Smooth muscle cell of the brain vasculature (primary cell): ENCODE measurements around the gene COL6A1.
"Not testable (repeated sequence)": the region's sequence is repeated elsewhere in the genome, so short reads cannot be mapped to it uniquely, and the experiment has no call there.

ENCODE experiments used
- DNase-seq: peaks from one replicate; pipeline ENCODE4 v3.0.0-alpha.2; 2012; ENCODE audit warnings: low read depth, low spot score

Gene COL6A1

DNA sequence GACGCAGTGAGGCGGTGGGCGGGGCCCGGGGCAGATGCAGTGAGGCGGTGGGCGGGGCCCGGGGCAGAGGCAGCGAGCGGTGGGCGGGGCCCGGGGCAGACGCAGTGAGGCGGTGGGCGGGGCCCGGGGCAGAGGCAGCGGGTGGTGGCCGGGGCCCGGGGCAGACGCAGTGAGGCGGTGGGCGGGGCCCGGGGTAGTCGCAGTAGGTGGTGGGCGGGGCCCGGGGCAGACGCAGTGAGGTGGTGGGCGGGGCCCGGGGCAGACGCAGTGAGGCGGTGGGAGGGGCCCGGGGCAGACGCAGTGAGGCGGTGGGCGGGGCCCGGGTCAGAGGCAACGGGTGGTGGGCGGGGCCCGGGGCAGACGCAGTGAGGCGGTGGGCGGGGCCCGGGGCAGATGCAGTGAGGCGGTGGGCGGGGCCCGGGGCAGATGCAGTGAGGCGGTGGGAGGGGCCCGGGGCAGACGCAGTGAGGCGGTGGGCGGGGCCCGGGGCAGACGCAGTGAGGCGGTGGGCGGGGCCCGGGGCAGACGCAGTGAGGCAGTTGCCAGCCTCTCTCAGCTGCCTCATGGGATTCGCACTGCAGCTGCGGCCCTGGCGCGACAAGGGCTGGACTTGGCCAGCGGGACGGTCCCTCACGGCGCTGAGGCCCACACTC is 24.4 kb downstream of the COL6A1 start:
- not testable (repeated sequence) for DNase-seq

DNA sequence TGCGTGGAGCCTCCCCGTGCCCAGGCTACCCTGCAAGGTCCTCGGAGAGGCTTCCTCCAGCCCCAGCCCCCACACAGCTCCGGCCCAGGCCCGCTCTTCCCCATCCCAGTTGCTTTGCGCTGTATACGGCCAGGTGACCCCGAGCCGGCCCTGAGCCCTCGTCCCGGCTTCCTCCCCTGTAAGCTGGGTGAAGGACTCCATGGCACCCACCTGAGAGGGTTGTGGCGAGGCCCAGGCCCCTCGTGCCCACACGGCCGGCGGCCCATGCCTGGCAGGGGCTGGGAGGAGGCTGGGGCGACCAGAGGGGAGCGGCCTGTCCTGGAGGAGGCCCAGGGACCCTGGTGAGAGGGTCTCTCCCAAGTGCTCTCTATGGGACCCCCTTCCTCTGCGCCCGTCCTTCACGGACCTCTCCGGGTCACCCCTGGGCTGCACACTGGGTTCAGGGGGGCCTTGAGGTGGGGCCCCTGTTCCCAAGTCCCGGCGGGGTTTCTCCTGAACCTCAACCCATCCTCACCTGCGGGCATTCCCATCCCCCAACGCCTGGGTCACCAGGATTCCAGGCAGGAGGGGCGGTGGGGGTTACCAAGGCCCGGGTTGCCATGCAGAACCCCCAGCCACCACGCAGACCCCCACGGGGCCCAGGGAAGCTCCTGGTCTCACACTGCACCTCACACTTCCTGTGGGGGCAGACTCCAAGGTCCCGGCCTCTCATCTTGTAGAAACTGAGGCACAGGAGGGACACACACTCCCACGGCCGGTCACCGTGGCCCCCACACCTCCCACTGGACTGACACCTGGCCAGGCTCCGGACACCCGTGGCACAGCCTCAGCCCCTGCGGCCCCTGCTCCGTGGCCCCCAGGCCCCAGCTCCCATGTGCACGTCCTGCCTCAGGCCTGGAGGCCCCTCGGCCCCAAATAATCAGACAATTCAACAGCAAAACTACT is 25.2 kb downstream of the COL6A1 start:
- no peak for DNase-seq

DNA sequence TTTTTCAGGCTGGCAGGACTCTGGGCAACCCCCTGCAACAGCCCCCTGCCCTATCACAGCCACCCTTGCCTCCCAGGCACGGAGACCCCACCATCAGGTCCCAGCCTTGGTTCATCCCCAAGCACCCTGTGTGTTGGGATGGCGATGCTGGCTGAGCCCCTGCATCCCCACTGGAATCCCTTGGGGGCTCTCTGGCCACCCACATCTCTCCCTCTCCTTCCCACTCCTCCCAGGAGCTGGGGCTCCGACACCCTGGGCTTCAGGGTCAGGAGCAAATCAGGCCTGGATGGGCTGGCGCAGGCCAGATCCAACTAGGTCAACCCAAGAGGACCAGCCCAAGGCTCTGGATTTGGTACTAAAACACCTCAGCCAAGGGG is 25.9 kb downstream of the COL6A1 start:
- no peak for DNase-seq

DNA sequence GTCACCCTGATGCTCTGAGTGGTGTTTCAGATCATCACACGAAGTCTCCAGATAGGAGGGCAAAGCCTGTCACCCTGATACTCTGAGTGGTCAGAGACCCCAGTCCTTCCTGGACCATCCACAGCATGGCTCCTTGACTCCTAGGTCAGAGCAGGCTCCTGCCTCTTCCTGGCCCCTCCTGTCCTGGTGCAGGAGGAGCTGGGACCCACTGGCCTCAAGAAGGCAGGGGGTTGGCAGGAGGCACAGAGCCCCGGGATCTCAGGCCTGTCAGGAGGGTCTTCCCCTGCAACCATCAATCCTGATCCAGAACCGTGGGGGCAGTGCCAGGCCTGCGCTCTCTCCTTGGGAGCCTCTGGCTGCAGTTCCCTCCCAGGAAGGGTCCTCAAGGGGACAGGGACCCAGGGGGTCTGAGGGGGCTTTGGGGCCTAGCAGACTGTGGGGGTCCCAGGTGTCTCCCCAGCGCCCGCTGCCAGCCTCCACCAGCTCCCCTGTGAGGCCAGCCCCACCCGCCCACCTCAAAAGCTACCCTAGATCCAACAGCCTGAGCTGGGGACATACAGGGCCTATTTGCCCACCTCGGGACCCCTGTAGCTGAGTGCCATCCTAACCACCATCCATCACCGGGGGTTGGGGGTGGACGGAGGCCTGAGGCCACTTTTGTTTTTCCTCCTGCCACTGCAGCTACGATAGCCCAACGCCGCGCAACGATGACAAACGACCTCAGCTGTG is 27.5 kb downstream of the COL6A1 start:
- no peak for DNase-seq

DNA sequence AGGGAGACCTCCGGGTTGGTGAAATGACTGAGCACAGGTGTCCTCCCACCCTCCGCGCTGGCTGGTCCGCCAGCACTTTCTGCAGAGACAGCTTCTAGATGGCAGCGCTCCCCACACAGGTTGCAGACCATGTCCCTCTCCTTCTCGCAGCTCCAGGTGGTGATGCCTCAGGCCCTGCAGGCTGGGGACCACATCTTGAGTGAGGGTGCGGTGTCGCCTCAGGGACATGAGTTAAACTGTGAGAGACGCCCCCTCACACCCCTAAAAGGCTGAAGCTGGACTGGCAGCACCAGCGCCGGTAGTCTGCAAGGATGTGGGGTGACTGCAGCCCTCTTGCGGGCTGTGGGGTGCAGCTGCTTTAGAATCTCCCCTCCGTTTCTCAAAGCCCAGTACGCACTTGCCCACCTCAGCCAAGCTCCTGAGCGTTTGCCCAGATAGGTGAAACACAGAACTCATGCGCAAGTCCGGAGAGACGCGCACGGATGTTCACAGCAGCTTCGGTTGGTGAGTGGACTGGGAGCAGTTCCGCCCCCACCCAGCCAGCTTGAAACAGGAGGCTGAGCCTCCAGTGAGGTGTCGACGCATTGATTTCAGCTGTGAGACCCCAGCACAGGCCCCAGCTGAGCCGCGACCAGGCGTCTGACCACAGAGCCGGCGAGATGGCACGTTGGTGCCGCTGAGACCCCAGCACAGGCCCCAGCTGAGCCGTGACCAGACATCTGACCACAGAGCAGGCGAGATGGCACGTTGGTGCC is 28.6 kb downstream of the COL6A1 start:
- no peak for DNase-seq

DNA sequence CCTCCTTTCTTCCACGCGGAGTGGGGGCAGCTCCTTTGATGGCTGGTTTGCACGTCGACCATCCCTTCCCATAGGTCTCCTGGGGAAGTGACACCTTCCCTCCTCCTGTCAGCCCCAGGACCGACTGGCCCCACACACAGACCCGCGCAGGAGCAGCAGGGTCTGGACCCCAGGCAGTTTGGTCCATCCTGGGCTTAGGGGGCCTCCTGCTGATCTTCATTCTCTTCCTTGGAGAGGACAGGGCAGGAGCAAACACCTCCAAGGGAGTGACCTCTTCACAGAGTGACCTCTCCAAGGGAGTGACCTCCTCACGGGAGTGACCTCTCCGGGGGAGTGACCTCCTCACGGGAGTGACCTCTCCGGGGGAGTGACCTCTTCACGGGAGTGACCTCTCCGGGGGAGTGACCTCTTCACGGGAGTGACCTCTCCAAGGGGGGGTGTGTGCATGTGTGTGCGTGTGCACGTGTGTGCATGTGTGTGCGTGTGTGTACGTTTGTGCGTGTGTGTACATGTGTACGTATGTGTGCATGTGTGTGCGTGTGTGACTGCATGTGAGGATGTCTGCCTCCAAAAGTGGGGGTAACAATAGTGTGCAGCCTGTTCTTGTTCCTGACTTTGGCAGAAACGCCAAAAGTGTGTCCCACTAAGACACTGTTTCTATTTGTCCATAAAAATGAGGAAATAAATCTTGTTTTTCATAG is 29.8 kb downstream of the COL6A1 start:
- DNase-seq, result no peak

DNA sequence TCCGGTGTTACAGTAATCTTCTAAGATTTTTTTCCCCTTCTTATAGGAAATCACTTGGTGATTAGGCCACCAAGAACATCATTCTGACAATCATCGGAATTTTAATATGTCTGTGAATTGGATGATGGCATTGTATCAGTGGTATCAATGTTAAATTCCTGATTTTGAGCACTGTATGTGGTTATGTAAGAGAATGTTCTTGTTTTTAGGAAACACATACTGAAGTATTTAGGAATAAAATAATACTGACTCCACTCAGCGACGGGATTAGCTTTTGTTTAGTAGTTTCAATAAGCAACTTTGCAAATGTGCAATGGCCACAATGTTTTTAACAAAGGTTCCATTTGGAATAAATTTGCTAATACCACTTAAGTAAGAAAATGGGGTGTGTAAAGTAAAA is 30.6 kb downstream of the COL6A1 start:
- DNase-seq, result no peak

DNA sequence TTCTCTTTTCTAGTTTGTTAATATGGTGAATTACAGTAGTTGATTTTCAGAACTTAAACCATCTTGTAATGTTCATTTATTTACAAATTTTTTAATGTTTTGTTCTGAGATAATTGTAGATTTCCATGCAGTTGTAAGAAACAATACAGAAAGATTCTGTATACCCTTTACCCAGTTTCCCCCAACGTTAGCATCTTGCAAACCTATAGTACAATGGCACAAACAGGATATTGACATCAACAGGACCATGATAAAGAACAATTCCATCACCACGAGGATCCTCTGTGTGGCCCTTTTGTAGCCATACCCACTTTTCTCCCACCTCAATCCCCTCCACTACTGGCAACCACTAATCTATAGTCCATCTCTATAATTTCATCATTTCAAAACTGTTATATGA is 33.3 kb downstream of the COL6A1 start:
- DNase-seq, result no peak

DNA sequence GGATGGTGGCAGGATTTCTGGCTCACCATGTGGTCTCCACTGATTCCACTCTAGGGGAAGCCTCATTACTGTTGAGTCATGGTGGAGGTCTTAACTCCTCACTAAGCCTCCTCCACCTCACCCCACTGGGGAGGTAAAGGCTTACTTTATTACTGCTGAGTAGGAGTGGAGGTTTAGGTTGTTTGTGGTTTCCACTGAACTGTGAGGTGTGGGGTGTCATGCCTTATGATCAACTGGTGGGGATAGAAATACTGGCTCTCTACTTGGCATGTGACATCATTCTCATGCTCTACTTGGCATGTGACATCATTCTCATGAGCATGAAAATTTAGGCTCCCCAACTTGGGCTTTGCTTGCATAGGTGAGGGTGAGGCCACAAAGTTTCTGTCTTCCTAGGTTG is 35.6 kb downstream of the COL6A1 start:
- DNase-seq, result no peak

DNA sequence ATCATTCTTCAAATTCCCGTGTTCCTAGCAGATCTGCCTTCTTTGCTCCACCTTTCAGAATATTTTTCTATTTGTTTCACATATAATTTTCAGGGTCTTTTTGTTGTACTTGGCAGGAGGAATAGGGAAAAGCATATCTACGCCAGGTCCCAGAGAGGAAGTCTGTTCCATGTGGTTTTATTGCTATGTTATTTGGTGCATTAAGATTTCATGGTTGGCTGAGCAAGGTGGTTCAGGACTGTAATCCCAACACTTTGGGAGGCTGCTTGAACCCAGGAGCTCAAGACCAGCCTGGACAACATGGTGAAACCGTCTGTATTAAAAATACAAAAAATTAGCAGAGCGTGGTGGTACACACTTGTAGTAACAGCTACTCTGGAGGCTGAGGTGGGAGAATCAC is 36.1 kb downstream of the COL6A1 start:
- DNase-seq, result no peak

DNA sequence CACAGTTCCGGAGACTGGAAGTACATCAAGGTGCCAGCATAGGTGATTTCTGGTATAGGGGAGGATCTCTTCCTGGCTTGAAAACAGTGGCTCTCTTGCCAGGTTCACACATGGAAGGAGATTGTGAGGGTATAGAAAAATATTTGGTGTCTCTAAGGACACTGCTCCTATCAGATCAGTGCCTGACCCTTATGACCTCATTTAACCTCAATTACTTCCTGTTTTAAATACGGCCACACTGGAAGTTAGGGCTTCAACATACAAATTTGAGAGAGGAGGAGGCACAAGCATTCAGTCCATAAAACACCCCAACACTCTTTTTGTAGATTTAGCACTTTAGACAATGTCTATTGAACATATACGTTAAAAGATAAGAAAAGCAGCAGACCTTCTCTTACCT is 37.0 kb downstream of the COL6A1 start:
- no peak for DNase-seq

DNA sequence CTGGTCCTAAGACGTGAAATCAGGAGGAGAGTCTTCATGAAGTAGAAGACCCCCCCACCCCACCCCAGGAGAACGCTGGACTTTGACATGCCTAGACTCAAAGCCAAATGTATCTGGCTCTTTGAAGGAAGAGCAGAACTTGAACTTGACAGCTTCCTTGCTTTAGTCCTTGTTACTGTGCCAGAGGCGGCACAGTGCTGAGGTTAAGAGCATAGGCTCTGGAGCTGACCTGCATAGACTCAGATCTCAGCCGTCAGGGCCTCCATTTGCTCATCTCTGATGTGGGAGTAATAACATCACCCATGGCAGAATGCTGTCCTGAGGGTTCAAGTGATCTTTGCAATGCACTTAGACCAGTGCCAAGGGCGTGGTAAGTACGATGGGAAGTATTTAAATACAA is 39.0 kb downstream of the COL6A1 start:
- DNase-seq, result no peak

DNA sequence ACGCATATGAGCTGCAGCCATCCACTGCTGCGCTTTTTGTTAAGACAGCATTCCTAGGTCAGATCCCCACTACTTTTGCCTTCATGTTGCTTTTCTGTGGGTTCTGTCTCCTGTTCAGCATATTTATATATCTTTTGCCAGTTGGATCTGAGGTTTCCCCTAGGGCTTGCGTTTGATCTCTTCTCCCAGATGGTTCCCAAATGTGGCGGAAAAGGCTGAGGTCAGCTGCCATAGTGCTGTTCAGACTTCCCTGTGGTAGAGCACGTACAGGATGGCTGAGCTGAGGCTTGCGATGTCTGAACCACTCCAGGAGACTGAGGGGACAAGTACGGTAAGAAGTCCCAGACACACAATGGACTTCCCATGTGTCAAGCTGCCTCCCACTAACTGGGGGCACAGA is 39.8 kb downstream of the COL6A1 start:
- no peak for DNase-seq

DNA sequence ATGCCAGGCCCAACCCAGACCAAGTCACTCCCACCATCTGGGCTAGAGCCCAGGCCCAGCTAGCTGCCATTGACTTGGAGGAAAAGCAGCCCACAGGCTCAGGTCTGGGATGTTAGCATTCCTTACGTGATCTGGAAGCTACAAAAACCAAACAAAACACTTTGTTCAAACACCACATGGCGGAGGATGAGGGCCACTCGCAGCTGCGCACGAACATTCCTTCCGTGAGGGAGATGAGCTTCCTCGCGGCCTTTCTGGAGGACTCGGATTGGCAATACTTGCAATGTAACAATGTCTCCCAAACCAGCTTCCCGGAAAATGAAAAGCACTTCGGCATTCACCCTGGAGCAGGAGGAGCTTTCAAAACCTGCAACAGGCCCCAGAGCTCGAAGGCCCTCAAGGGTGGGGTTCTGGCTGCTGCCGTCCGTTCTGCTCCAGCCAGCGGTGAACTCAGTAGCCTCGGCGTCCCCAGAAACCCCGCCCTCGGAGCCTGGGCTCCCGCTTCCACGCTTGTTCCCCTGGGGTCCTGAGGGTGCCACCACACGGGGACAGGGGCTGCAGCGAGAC is 40.5 kb downstream of the COL6A1 start:
- DNase-seq, result no peak

DNA sequence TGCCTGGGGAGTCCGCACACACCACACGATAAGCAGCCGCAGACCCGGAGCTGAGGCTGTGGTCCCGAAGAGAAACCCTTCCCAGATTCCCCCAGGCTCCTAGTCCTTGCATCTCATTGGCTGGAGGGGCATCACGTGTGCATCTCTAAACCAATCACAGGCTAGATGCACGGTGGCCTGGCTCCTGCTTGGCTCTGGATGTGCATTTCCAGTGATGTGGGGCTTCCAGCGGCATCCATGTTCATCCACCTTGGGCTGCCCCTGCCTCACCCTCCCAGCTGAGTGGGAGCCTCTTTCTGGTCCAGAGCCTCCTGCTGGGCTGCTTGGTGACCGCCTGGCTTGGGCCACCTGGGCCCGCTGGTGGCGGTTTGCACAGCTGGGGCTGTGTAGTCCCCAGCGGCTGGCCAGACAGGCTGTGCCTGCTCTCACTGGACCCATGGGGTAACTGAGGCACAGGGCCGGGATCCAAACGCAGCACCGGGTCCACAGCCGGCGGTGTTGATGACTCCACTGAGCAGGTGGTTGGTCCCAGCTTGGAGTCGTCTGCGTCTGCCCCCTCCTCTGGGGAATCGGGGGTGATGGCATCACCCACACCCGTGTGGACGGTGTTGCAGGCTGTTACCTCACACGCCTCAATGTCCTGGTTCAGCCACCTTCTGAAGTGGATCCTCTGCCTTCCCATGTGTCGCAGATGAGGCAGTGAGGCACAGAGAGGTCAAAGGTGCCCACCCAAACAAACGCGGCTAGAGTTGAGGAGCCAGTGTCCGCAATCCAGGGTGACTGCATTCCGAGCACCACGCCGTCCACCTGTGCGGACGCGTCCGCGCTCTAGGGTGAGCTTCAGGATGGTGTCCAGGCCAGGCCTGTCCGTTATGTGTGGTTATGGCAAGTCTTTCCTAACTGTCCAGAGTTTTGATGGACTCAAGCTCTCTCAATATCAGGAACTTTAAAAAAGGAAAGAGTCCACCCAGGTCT is 41.3 kb downstream of the COL6A1 start:
- no peak for DNase-seq

DNA sequence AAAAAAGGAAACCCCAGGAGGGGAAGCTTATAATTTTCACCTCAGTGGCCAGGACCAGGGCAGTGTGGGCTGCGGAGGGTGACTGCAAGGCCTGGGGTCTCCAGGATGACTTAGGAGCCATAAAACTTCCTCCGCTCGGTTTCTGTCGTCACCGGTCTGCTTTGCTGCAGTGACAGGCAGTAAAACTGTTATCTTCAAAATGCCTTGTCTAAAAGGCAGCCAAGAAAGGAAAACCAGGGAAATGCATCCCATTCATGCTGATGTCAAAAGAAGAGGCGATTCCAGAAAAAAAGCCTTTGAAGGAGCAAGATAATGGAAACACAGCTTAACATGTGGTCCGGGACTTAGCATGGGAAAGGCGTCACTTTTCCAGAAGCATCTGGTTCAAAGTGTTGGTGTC is 42.0 kb downstream of the COL6A1 start:
- no peak for DNase-seq

DNA sequence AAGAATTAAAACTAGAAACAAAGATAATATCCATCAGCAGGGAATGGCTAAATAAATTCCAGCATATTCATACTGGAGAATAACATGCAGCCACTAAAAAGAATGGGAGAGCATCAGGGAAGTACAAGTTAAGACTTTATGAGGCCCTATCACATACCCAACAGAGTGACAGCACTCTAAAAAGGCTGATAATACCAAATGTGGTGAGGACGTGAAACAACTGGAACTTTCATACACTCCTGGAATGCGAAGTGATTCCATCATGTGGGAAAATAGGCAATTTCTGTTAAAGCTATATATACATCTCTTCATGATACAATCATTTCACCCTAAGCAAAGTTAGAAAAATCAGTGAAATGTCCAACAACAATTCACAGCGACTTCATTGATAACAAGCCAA is 42.6 kb downstream of the COL6A1 start:
- DNase-seq, result no peak

DNA sequence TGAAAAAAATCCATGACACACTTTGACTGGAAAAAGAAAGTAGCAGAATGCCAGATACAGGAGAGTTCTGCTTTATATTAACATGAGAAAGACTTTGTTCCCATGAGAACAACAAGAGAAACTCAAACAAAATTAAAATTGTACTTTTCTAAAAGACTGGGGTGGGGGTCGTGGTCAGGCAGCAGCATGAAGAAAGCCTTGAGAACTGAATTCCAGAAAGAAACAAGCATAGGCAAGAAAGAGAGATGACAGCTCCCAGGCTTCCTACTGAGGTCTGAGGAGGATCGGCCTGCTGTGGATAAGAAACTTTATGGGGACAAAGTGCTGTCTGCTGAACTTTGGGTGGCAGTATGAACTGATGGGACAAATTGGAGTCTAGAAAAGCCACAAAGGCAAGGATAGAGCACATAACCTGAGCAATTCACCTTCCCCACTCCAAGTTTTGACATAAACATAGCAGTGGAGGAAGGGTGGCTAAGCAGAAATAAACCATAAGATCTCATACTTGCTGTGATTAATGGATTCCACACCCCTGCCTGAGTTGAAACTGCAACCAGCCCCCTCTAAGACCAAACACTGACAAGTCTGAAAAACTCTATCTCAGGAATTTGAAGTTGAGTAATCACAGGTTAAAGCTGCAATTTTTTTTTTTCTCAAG is 43.7 kb downstream of the COL6A1 start:
- DNase-seq, result no peak

DNA sequence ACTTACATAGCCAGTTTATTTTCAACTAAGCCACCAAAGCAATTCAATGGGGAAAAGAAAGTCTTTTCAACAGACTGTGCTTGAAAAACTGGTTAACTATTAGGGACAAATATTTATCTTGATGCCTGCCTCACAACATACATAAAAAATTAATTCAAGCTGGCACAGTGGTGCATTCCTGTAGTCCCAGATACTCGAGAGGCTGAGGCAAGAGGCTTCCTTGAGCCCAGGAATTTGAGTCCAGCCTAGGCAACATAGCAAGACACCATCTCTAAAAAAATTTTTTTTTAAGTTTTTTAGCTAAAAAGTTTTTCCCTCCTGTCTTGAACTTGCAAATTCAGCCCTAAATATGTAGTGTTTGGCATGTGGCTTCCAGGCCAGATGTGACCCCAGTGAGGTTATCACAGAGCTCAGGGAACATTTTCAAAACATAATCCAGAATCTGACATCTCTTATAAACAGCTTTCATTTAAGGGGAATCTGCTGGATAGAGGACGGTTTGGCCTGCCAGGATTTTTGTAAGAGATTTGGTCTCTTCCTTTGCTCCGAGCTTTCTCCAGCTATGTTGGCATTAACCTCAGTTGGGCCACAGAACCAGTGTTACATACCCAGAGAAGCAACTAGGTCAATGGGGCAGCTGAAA is 46.4 kb downstream of the COL6A1 start:
- no peak for DNase-seq
